BJ (cell line): Measurements from ENCODE around the gene MTHFSD. TPM values are rescaled to one million over a fixed set of nuclear protein-coding genes. Genes with fewer than 3 reads are reported as not detected.

Experiments
- CTCF ChIA-PET: fragments of 350-600 bp; formaldehyde crosslinking; extraction: SDS; loops from one replicate; lab custom pipeline; 2021; ENCODE audit warnings: antibody characterized with exemption, inconsistent platforms; lab: Yijun Ruan, JAX
- POLR2A ChIA-PET: fragments of 300-600 bp; sonication (Branson Sonifier 250); formaldehyde crosslinking; extraction: SDS; loops from one replicate; lab custom pipeline; 2021; ENCODE audit warnings: antibody characterized with exemption; lab: Charles Lee
- DNase-seq: peaks from one replicate; pipeline ENCODE4 v3.0.0-alpha.2; 2011; ENCODE audit warnings: low read depth
- H3K27me3 ChIP-seq: 2 replicates; pipeline ENCODE4 v1.6.0; 2011; ENCODE audit warnings: low read length; ENCODE audit not compliant: control insufficient read depth, insufficient read depth
- H3K36me3 ChIP-seq: 2 replicates; pipeline ENCODE4 v1.5.1; 2011; ENCODE audit warnings: low read length; ENCODE audit not compliant: control insufficient read depth, insufficient read depth
- H3K4me3 ChIP-seq: 2 replicates; pipeline ENCODE4 v1.5.1; 2011; ENCODE audit warnings: low read depth, mild to moderate bottlenecking, control low read depth, low read length
- polyA plus RNA-seq: library from polyadenylated mRNA; depleted of rRNA; stranded (reverse); fragments of >200 nt; gene quantifications from 2 replicates; pipeline ENCODE4 v1.2.3, GENCODE V29; 2011
- TF ChIP-seq, protein P1 (sequence below): IDR thresholded peaks from 2 replicates; pipeline ENCODE4 v1.5.1; 2011; ENCODE audit warnings: low read depth, mild to moderate bottlenecking, control low read depth, inconsistent platforms, low read length, moderate library complexity; ENCODE audit not compliant: insufficient read depth

Gene MTHFSD
- polyA plus RNA-seq, 1 experiment: 17.2 TPM

DNA sequence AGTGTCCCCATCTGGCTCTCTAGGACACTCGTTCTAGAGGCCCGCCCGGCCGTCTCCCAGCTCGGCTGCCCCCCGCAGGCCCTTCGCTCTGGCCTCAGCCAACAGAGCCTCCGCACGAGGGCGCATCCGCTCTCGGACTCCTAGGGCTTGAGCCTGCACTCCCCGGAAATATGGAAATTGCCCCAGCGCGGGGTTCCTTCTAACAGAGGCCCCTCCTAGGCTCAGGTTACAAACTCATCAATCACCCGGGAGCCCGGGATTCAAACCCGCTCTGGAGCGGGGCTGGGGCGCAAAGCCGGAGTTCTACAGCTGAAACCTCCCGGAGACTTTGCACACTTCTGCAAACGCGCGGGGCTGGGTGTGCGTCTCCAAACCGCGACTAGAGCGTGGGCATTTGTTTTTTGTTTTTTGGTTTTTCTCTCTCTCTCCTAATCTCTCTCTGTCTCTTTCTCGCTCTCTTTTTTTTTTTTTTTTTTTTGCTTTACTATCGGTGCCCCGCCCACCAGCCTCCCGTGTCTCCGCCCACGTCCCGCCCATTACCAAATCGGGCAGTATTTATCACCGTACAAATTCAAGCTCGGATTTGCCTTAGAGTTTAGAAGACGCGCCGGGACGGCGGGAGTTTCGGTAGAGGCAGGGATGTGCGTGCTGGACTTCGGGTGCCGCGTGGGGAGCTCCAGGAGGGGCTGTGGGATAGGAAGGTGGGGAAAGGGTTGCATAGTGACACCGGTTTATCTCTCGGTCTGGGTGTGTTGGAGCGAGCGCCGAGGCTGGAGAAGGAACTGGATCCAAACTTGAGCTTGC lies 20.9 kb upstream of the MTHFSD start:
- H3K36me3 ChIP-seq: no peaks in the 10 kb centered on the region
- POLR2A ChIA-PET: interaction anchor here (0.7 to 1.1 kb wide), 4 partner anchors 10 to 279 kb away, joined by 3 to 23 read pairs (median 16); no protein-coding TSS in a partner anchor
- TF ChIP-seq, protein P1, sequence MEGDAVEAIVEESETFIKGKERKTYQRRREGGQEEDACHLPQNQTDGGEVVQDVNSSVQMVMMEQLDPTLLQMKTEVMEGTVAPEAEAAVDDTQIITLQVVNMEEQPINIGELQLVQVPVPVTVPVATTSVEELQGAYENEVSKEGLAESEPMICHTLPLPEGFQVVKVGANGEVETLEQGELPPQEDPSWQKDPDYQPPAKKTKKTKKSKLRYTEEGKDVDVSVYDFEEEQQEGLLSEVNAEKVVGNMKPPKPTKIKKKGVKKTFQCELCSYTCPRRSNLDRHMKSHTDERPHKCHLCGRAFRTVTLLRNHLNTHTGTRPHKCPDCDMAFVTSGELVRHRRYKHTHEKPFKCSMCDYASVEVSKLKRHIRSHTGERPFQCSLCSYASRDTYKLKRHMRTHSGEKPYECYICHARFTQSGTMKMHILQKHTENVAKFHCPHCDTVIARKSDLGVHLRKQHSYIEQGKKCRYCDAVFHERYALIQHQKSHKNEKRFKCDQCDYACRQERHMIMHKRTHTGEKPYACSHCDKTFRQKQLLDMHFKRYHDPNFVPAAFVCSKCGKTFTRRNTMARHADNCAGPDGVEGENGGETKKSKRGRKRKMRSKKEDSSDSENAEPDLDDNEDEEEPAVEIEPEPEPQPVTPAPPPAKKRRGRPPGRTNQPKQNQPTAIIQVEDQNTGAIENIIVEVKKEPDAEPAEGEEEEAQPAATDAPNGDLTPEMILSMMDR: peak; percentile 93
- peak overlapping the region; percentile 48 for H3K4me3 ChIP-seq
- no peaks in the 10 kb centered on the region for H3K27me3 ChIP-seq
- peak; percentile 65 for DNase-seq
- CTCF ChIA-PET: interaction anchor here (0.6 to 3.0 kb wide), 23 partner anchors 8 to 1222 kb away, joined by 3 to 19 read pairs (median 4); no protein-coding TSS in a partner anchor

DNA sequence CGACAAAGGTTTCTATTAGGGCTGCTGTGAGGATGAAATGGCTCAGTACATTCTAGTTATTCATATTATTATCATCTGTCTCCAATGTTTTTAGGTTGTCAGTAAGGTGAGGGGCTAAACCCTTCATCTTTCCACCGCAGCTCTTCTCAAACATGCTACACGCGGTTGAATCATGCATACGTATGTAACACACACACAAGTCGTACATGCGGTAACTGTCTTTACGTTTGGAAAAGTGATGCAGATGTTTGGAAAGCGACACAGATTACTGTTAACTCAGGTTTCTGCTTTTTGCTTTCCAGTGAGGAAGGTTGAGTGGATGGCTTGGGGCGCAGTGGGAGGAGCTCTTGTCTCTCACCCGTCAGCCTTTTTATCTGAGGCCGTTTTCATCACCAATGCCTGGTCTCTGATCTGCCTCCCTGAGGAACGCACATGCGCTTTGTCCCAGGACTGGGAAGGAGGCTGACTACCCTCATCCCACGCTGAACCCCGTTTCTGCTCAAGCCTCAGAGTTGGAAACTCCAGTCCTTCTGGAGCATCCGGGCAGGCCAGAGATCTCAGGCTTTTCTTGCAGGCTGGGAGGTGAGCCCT lies 20.2 kb upstream of the MTHFSD start:
- TF ChIP-seq, protein P1: no peak
- CTCF ChIA-PET: interaction anchor here (0.7 to 3.0 kb wide), 19 partner anchors 11 to 704 kb away, joined by 3 to 19 read pairs (median 4); no protein-coding TSS in a partner anchor
- no peaks in the 10 kb centered on the region for H3K36me3 ChIP-seq

DNA sequence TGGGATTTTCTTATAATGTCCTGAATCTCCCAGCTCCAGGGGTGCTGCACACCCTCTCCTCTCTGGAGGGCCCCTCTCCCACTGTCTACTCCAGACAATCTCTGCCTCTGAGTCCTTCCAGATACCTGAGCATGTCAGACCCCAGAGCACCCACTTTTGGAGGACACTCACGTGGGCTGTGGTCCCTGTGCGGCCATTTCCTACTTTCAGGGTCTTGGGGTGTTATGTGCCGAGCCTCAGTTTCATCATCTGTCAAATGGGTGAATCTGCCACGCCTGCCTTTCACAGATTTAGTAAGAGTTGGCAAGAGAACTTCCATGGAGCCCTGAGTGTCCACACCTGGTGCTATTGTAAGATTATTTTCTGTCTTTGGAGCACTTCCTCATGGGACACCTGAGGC lies 19.6 kb upstream of the MTHFSD start:
- no peak for DNase-seq
- no peaks in the 10 kb centered on the region for H3K36me3 ChIP-seq
- H3K4me3 ChIP-seq: no peak overlapping the region
- ChIA-PET CTCF (interaction anchor here (0.8 to 3.0 kb wide), 16 partner anchors 8 to 704 kb away, joined by 3 to 19 read pairs (median 5); partner anchors contain the start of gene FOXC2), POLR2A (no interaction called here)
- no peaks in the 10 kb centered on the region for H3K27me3 ChIP-seq
- TF ChIP-seq, protein P1: no peak

More for the DNA sequence above, 20.2 kb upstream of the MTHFSD start:
- Histone ChIP-seq H3K4me3 (no peak overlapping the region), H3K27me3 (no peaks in the 10 kb centered on the region)
- POLR2A ChIA-PET: no interaction called here
- DNase-seq: no peak

DNA sequence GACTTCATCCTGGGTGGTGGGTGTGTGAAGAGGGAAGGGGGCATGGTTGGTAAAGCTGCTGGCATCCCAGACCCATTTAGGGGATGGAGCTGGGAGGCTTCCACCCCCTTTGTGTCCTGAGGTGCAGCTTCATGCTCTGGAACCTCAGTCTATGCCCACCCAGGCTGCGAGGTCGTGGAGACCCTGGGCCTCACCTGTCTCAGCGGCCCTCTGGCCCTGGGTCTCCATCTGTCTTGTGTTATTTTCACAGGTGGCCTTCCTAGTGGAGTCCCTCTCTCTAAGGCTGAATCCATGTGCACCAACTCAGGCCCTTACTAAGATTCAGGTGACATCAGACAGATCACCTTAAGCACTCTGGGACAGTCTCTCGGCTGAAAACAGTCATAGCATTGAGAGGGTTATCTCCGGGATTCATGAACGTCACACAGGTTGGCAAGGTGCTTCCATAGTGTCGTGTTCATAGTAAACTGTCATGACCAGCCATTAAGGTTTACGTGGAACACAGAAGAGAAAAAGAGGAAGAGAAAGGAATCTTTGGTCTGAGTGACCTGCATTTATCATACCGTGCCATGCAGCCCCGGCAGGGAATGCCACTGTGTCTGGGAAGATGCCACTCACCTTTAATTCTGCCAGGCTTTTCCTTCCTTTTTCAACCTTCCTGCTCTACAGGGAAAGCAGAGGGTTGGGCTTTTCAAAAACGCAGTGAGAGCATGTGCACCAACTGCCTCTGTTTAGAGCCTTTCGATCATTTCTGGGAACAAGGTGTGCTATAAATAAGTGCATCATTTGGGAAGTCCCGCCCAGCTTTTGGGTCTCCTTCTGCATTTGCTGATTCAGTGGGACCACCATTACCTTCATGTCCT lies 18.8 kb upstream of the MTHFSD start:
- no peak overlapping the region for H3K4me3 ChIP-seq
- TF ChIP-seq, protein P1: no peak
- no peaks in the 10 kb centered on the region for H3K36me3 ChIP-seq
- H3K27me3 ChIP-seq: no peaks in the 10 kb centered on the region
- DNase-seq: no peak
- ChIA-PET POLR2A (no interaction called here), CTCF (interaction anchor here (0.8 to 3.0 kb wide), 3 partner anchors 8 to 489 kb away, joined by 3 to 14 read pairs (median 11); partner anchors contain the start of gene FOXC2)
